BLaER1 (cell line): Measurements from ENCODE around the gene SORT1.

Experiments
- H3K27ac ChIP-seq: shearing (Covaris generic); formaldehyde crosslinking; 2 replicates; pipeline ENCODE4 v1.8.1; 2022
- H3K27me3 ChIP-seq: shearing (Covaris generic); formaldehyde crosslinking; 2 replicates; pipeline ENCODE4 v1.8.1; 2022
- H3K36me3 ChIP-seq: shearing (Covaris generic); formaldehyde crosslinking; 2 replicates; pipeline ENCODE4 v1.8.1; 2022
- H3K4me1 ChIP-seq: shearing (Covaris generic); formaldehyde crosslinking; 2 replicates; pipeline ENCODE4 v1.8.1; 2022
- H3K4me2 ChIP-seq: shearing (Covaris generic); formaldehyde crosslinking; 2 replicates; pipeline ENCODE4 v1.8.1; 2022
- H3K4me3 ChIP-seq: shearing (Covaris generic); formaldehyde crosslinking; 2 replicates; pipeline ENCODE4 v1.8.1; 2022
- H3K9ac ChIP-seq: shearing (Covaris generic); formaldehyde crosslinking; 2 replicates; pipeline ENCODE4 v1.8.1; 2022
- H3K9me3 ChIP-seq: shearing (Covaris generic); formaldehyde crosslinking; 2 replicates; pipeline ENCODE4 v1.8.1; 2022
- H4K20me1 ChIP-seq: shearing (Covaris generic); formaldehyde crosslinking; 2 replicates; pipeline ENCODE4 v1.8.1; 2022
- Cebpa-rat ChIP-seq: shearing (Covaris generic); IDR thresholded peaks from 2 replicates; pipeline ENCODE4 v1.8.1; 2022

Gene SORT1

GRCh38 chr1:109350655-109351054, 47.1 kb downstream of the SORT1 start:
- Histone ChIP-seq H3K9me3 (no peaks in the 10 kb centered on the region), H4K20me1 (no peaks in the 10 kb centered on the region), H3K36me3 (peaks cover 13% of the 10 kb centered on the region; the same call in 1 of the 2 replicates), H3K9ac (no peak overlapping the region), H3K27ac (no peak overlapping the region), H3K4me3 (no peak overlapping the region), H3K27me3 (no peaks in the 10 kb centered on the region), H3K4me1 (no peaks in the 10 kb centered on the region), H3K4me2 (no peak overlapping the region)
- no peak for TF ChIP-seq Cebpa-rat

- H3K27me3 ChIP-seq: no peaks in the 10 kb centered on the region
- H3K9ac ChIP-seq: no peak overlapping the region
- no peak overlapping the region for H3K4me2 ChIP-seq
- H3K36me3 ChIP-seq: peaks cover 13% of the 10 kb centered on the region; the same call in 1 of the 2 replicates
- H4K20me1 ChIP-seq: no peaks in the 10 kb centered on the region
- no peak for TF ChIP-seq Cebpa-rat
- no peaks in the 10 kb centered on the region for H3K9me3 ChIP-seq
- no peaks in the 10 kb centered on the region for H3K4me1 ChIP-seq
- H3K4me3 ChIP-seq: no peak overlapping the region
- no peak overlapping the region for H3K27ac ChIP-seq
These were observed 47.5 kb downstream of the SORT1 start for GRCh38 chr1:109350182-109350581.

- no peak overlapping the region for H3K27ac ChIP-seq
- no peak for TF ChIP-seq Cebpa-rat
- no peak overlapping the region for H3K4me2 ChIP-seq
- H3K9ac ChIP-seq: no peak overlapping the region
- H3K36me3 ChIP-seq: peaks cover 19% of the 10 kb centered on the region; the same call in 1 of the 2 replicates
- H3K4me3 ChIP-seq: no peak overlapping the region
- H3K4me1 ChIP-seq: no peaks in the 10 kb centered on the region
- no peaks in the 10 kb centered on the region for H3K9me3 ChIP-seq
- no peaks in the 10 kb centered on the region for H4K20me1 ChIP-seq
- no peaks in the 10 kb centered on the region for H3K27me3 ChIP-seq
These were observed 50.2 kb downstream of the SORT1 start for GRCh38 chr1:109347511-109347910.

GRCh38 chr1:109341944-109342930, 55.5 kb downstream of the SORT1 start:
- Histone ChIP-seq H3K27ac (no peak overlapping the region), H3K9me3 (no peaks in the 10 kb centered on the region), H3K4me2 (no peak overlapping the region), H3K4me1 (no peaks in the 10 kb centered on the region), H3K27me3 (no peaks in the 10 kb centered on the region), H3K9ac (no peak overlapping the region), H3K4me3 (no peak overlapping the region), H4K20me1 (no peaks in the 10 kb centered on the region), H3K36me3 (peaks cover 27% of the 10 kb centered on the region)
- no peak for TF ChIP-seq Cebpa-rat

- Histone ChIP-seq H3K4me3 (no peak overlapping the region), H4K20me1 (no peaks in the 10 kb centered on the region), H3K9ac (no peak overlapping the region), H3K36me3 (peaks cover 38% of the 10 kb centered on the region), H3K9me3 (0 out of 2 replicates have a peak, but pooled peaks cover 2% of the 10 kb centered on the region), H3K27me3 (no peaks in the 10 kb centered on the region), H3K27ac (no peak overlapping the region), H3K4me1 (no peaks in the 10 kb centered on the region), H3K4me2 (no peak overlapping the region)
- no peak for TF ChIP-seq Cebpa-rat
These were observed 59.1 kb downstream of the SORT1 start for GRCh38 chr1:109338608-109339007.

- H3K36me3 ChIP-seq: peaks cover 43% of the 10 kb centered on the region
- TF ChIP-seq Cebpa-rat: no peak
These were observed 59.6 kb downstream of the SORT1 start for GRCh38 chr1:109338091-109338490.

GRCh38 chr1:109335091-109335490, 62.6 kb downstream of the SORT1 start:
- H3K9me3 ChIP-seq: peaks cover 32% of the 10 kb centered on the region
- peaks cover 59% of the 10 kb centered on the region for H3K36me3 ChIP-seq
- no peak overlapping the region for H3K9ac ChIP-seq
- H3K27ac ChIP-seq: no peak overlapping the region
- H3K4me1 ChIP-seq: no peaks in the 10 kb centered on the region
- TF ChIP-seq Cebpa-rat: no peak
- H3K4me3 ChIP-seq: no peak overlapping the region
- H4K20me1 ChIP-seq: no peaks in the 10 kb centered on the region
- no peaks in the 10 kb centered on the region for H3K27me3 ChIP-seq
- H3K4me2 ChIP-seq: no peak overlapping the region

More at GRCh38 chr1:109338091-109338490, 59.6 kb downstream of the SORT1 start:
- no peak overlapping the region for H3K4me3 ChIP-seq
- no peak overlapping the region for H3K27ac ChIP-seq
- no peaks in the 10 kb centered on the region for H3K4me1 ChIP-seq
- no peak overlapping the region for H3K4me2 ChIP-seq
- H3K9ac ChIP-seq: no peak overlapping the region
- 0 out of 2 replicates have a peak, but pooled peaks cover 7% of the 10 kb centered on the region for H3K9me3 ChIP-seq
- H4K20me1 ChIP-seq: no peaks in the 10 kb centered on the region
- H3K27me3 ChIP-seq: no peaks in the 10 kb centered on the region

- H3K4me3 ChIP-seq: no peak overlapping the region
These were observed 66.6 kb downstream of the SORT1 start for GRCh38 chr1:109331113-109331512.

GRCh38 chr1:109327285-109327684, 70.4 kb downstream of the SORT1 start:
- H3K27ac ChIP-seq: no peak overlapping the region
- H3K4me3 ChIP-seq: no peak overlapping the region
- no peak overlapping the region for H3K4me2 ChIP-seq
- no peak for TF ChIP-seq Cebpa-rat
- no peaks in the 10 kb centered on the region for H3K4me1 ChIP-seq
- no peak overlapping the region for H3K9ac ChIP-seq
- no peaks in the 10 kb centered on the region for H4K20me1 ChIP-seq
- peaks cover 40% of the 10 kb centered on the region for H3K36me3 ChIP-seq
- H3K9me3 ChIP-seq: peaks cover 21% of the 10 kb centered on the region
- no peaks in the 10 kb centered on the region for H3K27me3 ChIP-seq

More at GRCh38 chr1:109331113-109331512, 66.6 kb downstream of the SORT1 start:
- peaks cover 37% of the 10 kb centered on the region for H3K9me3 ChIP-seq
- no peak overlapping the region for H3K4me2 ChIP-seq
- no peaks in the 10 kb centered on the region for H3K4me1 ChIP-seq
- H3K27ac ChIP-seq: no peak overlapping the region
- H3K36me3 ChIP-seq: peaks cover 56% of the 10 kb centered on the region
- H4K20me1 ChIP-seq: no peaks in the 10 kb centered on the region
- H3K9ac ChIP-seq: no peak overlapping the region
- TF ChIP-seq Cebpa-rat: no peak
- no peaks in the 10 kb centered on the region for H3K27me3 ChIP-seq

- Histone ChIP-seq H3K9ac (no peak overlapping the region), H3K9me3 (no peaks in the 10 kb centered on the region), H3K36me3 (peaks cover 38% of the 10 kb centered on the region), H3K27ac (no peak overlapping the region), H3K4me1 (no peaks in the 10 kb centered on the region), H3K27me3 (no peaks in the 10 kb centered on the region), H3K4me3 (no peak overlapping the region), H3K4me2 (no peak overlapping the region), H4K20me1 (no peaks in the 10 kb centered on the region)
- TF ChIP-seq Cebpa-rat: no peak
These were observed 74.7 kb downstream of the SORT1 start for GRCh38 chr1:109322974-109323373.
